Measurements from ENCODE around the gene CIRBP. TPM values are rescaled to one million over a fixed set of nuclear protein-coding genes. Genes with fewer than 3 reads are reported as not detected.

The CIRBP gene
- total RNA-seq, 1 donor from 2014 or later, result 341 TPM

- no peak for TF ChIP-seq CTCF (IDR thresholded peaks at IDR 0.05; ENCODE audit: partially characterized antibody, unreplicated experiment)
- H3K36me3 Mint-ChIP-seq (ENCODE audit: unreplicated experiment), result no peaks in the 10 kb centered on the region
Observed at GRCh38 chr19:1264801-1265614, 4.1 kb upstream of the CIRBP start.

GRCh38 chr19:1265615-1266128, 3.5 kb upstream of the CIRBP start:
- H3K4me1 Mint-ChIP-seq (ENCODE audit: low read depth, unreplicated experiment), result peaks cover 37% of the 10 kb centered on the region
- peak overlapping the region; percentile 72 for H3K4me3 Mint-ChIP-seq (ENCODE audit: unreplicated experiment)
- H3K9me3 Mint-ChIP-seq (ENCODE audit: unreplicated experiment), result peaks cover 17% of the 10 kb centered on the region
- TF ChIP-seq CTCF (IDR thresholded peaks at IDR 0.05; ENCODE audit: partially characterized antibody, unreplicated experiment), result no peak
- peak overlapping the region; percentile 87 for H3K27ac Mint-ChIP-seq (ENCODE audit: unreplicated experiment)
- no peaks in the 10 kb centered on the region for H3K36me3 Mint-ChIP-seq (ENCODE audit: unreplicated experiment)
- H3K27me3 Mint-ChIP-seq (ENCODE audit: unreplicated experiment), result peaks cover 14% of the 10 kb centered on the region
- peak; percentile 63 for DNase-seq

More at GRCh38 chr19:1264801-1265614, 4.1 kb upstream of the CIRBP start:
- peak overlapping the region; percentile 78 for H3K27ac Mint-ChIP-seq (ENCODE audit: unreplicated experiment)
- DNase-seq, result peak; percentile 67
- peaks cover 12% of the 10 kb centered on the region for H3K27me3 Mint-ChIP-seq (ENCODE audit: unreplicated experiment)
- H3K4me3 Mint-ChIP-seq (ENCODE audit: unreplicated experiment), result peak overlapping the region; percentile 68
- peaks cover 11% of the 10 kb centered on the region for H3K9me3 Mint-ChIP-seq (ENCODE audit: unreplicated experiment)
- peaks cover 31% of the 10 kb centered on the region for H3K4me1 Mint-ChIP-seq (ENCODE audit: low read depth, unreplicated experiment)

DNA sequence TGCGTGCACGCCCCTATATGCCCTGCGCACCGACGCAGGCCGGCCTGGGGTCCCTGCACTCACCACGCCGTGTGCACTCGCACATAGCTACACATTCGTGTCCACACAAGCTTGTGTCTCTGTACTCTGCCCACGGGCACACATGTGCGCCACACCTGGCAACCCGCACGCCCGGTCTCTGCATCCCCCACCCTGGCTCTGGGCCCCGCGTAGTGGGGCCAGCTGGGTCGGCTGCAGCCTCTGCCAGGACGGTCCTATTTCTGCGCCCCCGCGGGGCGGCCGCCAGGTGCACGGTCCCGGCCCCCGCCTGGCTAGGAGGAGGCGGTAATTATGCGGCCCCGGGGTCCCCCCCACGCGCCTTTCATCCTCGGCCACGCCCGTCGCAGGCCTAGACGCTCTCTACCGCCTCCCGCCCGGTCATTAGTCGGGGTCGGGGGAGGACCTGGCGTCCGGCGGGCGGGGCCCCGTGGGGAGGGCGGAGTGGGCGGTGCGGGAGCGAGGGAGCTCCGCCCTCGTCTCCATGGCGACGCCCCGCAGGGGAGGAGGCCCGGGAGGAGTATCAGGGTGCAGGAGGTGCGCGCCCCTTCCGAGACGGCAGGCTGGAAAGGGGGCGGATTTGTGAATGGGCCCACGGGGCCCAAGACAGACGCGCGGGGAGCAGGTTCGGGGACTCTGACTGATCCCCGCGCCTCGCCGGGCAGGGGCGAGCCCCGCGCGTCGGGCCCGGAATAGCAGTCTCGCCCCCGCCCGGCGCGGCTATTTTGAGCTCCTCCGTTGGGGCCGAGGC, 2.8 kb upstream of the CIRBP start:
- Mint-ChIP-seq H3K4me3 (ENCODE audit: unreplicated experiment) (peak overlapping the region; percentile 72), H3K36me3 (ENCODE audit: unreplicated experiment) (no peaks in the 10 kb centered on the region), H3K27me3 (ENCODE audit: unreplicated experiment) (peaks cover 13% of the 10 kb centered on the region), H3K9me3 (ENCODE audit: unreplicated experiment) (peaks cover 16% of the 10 kb centered on the region), H3K4me1 (ENCODE audit: low read depth, unreplicated experiment) (peaks cover 41% of the 10 kb centered on the region), H3K27ac (ENCODE audit: unreplicated experiment) (peak overlapping the region; percentile 87)
- peak; percentile 85 for DNase-seq
- no peak for TF ChIP-seq CTCF (IDR thresholded peaks at IDR 0.05; ENCODE audit: partially characterized antibody, unreplicated experiment)

- peak overlapping the region; percentile 76 for H3K4me3 Mint-ChIP-seq (ENCODE audit: unreplicated experiment)
- H3K9me3 Mint-ChIP-seq (ENCODE audit: unreplicated experiment), result peaks cover 13% of the 10 kb centered on the region
- no peaks in the 10 kb centered on the region for H3K36me3 Mint-ChIP-seq (ENCODE audit: unreplicated experiment)
- peak; percentile 99 for TF ChIP-seq CTCF (IDR thresholded peaks at IDR 0.05; ENCODE audit: partially characterized antibody, unreplicated experiment)
- peaks cover 15% of the 10 kb centered on the region for H3K27me3 Mint-ChIP-seq (ENCODE audit: unreplicated experiment)
- H3K4me1 Mint-ChIP-seq (ENCODE audit: low read depth, unreplicated experiment), result peaks cover 37% of the 10 kb centered on the region
- H3K27ac Mint-ChIP-seq (ENCODE audit: unreplicated experiment), result peak overlapping the region; percentile 38
- DNase-seq, result peak; percentile 91
Observed at GRCh38 chr19:1266916-1267476, 2.1 kb upstream of the CIRBP start.

Measured in glutamatergic neuron (in vitro differentiated cells).